Smooth muscle cell (in vitro differentiated cells): ENCODE data around the gene ELP5. TPM values are rescaled to one million over a fixed set of nuclear protein-coding genes. Genes with fewer than 3 reads are reported as not detected.

ENCODE experiments used
- DNase-seq: peaks from one replicate; lab custom pipeline; 2025; ENCODE audit not compliant: unreplicated experiment; lab: John Stamatoyannopoulos, UW
- H2AFZ ChIP-seq: fragments of 200-600 bp; sonication (generic); 2 replicates; pipeline ENCODE4 v1.6.0; 2016; ENCODE audit warnings: antibody characterized with exemption, low read depth, mild to moderate bottlenecking
- H3F3A ChIP-seq: fragments of 200-600 bp; sonication (generic); 2 replicates; pipeline ENCODE4 v1.6.0; 2017; ENCODE audit warnings: antibody characterized with exemption, low read depth
- H3K27ac ChIP-seq: fragments of 200-600 bp; sonication (generic); 2 replicates; pipeline ENCODE4 v1.5.1; 2016; ENCODE audit warnings: low read depth, mild to moderate bottlenecking
- H3K27me3 ChIP-seq: fragments of 200-600 bp; sonication (generic); 2 replicates; pipeline ENCODE4 v1.6.1; 2016; ENCODE audit warnings: low read depth, mild to moderate bottlenecking
- H3K36me3 ChIP-seq: fragments of 200-600 bp; sonication (generic); 2 replicates; pipeline ENCODE4 v1.5.1; 2016; ENCODE audit warnings: low read depth
- H3K4me1 ChIP-seq: fragments of 200-600 bp; sonication (generic); 2 replicates; pipeline ENCODE4 v1.5.1; 2016; ENCODE audit warnings: low read depth
- H3K4me2 ChIP-seq: fragments of 200-600 bp; sonication (generic); 2 replicates; pipeline ENCODE4 v1.6.0; 2016; ENCODE audit warnings: mild to moderate bottlenecking
- H3K4me3 ChIP-seq: fragments of 200-600 bp; sonication (generic); 2 replicates; pipeline ENCODE4 v1.5.1; 2016; ENCODE audit warnings: mild to moderate bottlenecking
- H3K79me2 ChIP-seq: fragments of 200-600 bp; sonication (generic); 2 replicates; pipeline ENCODE4 v1.6.0; 2016; ENCODE audit warnings: low read depth, mild to moderate bottlenecking
- H3K9ac ChIP-seq: fragments of 200-600 bp; sonication (generic); 2 replicates; pipeline ENCODE4 v1.6.0; 2016; ENCODE audit warnings: low read depth
- H3K9me3 ChIP-seq: fragments of 200-600 bp; sonication (generic); replicated peaks from 2 replicates; pipeline ENCODE4 v1.5.1; 2016; ENCODE audit warnings: low read depth
- H4K20me1 ChIP-seq: fragments of 200-600 bp; sonication (generic); 2 replicates; pipeline ENCODE4 v1.6.0; 2016; ENCODE audit warnings: low read depth
- WGBS: methylation state at CpG from one replicate; pipeline ENCODE4 v1.1.7; 2016; ENCODE audit warnings: low lambda C conversion rate; 5-methylcytosine and 5-hydroxymethylcytosine counted together
- polyA plus RNA-seq: library from polyadenylated mRNA; unstranded; fragments of >200 nt; fragmentation: Nextera tagmentation; extraction: Ambion mirVana; gene quantifications from 2 replicates; pipeline ENCODE4 v1.2.1, GENCODE V29; 2016
- total RNA-seq: library from RNA; depleted of rRNA; stranded (reverse); fragments of >200 nt; gene quantifications from 2 replicates; pipeline ENCODE4 v1.2.3, GENCODE V29; 2014
- TF ChIP-seq, protein P1 (sequence below): fragments of 200-600 bp; sonication (generic); IDR thresholded peaks from 2 replicates; pipeline ENCODE4 v1.5.1; 2017; ENCODE audit warnings: borderline replicate concordance, mild to moderate bottlenecking, antibody characterized with exemption; ENCODE audit not compliant: insufficient read depth, poor library complexity, severe bottlenecking

ELP5 gene
- total and polyA plus RNA-seq, 2 experiments from 2014 or later = 18.7 to 42.4 TPM

DNA sequence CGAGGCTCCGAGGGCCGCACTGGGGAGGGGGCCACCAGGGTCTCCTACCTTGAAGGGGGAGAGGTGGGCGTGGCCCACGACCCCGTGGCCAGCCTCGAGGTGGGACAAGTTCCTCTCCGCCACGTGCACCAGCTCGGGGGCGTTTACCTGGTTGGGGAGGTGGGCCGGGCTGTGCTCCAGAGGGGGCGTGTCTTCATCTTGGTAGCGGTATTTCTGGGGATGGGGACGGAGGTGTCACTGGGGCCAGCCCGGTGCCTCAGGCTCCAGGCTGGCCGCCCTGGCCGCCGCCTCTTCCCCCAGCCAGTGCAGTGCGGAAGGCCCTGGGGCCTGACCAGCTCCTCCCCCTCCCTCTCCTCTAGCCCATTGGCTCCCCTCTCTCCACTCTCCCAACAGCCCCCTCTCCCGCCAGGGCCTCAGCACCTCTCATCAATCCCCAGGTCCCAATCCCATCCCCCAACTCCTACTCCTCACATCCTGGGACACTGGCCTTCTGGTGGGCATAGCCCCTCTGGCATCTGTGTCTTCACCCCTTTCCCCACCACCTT lies 43.9 kb upstream of the ELP5 start:
- Histone ChIP-seq H2AFZ (no peak overlapping the region), H3K9ac (no peak overlapping the region), H4K20me1 (peaks cover 77% of the 10 kb centered on the region), H3K4me2 (no peak overlapping the region), H3K36me3 (no peaks in the 10 kb centered on the region), H3K27me3 (no peaks in the 10 kb centered on the region), H3K79me2 (peaks cover 53% of the 10 kb centered on the region), H3K4me3 (no peak overlapping the region), H3F3A (peaks cover 3% of the 10 kb centered on the region), H3K9me3 (no peaks in the 10 kb centered on the region), H3K27ac (peak overlapping the region; percentile 15), H3K4me1 (peaks cover 43% of the 10 kb centered on the region)
- DNase-seq = no peak
- TF ChIP-seq, protein P1, sequence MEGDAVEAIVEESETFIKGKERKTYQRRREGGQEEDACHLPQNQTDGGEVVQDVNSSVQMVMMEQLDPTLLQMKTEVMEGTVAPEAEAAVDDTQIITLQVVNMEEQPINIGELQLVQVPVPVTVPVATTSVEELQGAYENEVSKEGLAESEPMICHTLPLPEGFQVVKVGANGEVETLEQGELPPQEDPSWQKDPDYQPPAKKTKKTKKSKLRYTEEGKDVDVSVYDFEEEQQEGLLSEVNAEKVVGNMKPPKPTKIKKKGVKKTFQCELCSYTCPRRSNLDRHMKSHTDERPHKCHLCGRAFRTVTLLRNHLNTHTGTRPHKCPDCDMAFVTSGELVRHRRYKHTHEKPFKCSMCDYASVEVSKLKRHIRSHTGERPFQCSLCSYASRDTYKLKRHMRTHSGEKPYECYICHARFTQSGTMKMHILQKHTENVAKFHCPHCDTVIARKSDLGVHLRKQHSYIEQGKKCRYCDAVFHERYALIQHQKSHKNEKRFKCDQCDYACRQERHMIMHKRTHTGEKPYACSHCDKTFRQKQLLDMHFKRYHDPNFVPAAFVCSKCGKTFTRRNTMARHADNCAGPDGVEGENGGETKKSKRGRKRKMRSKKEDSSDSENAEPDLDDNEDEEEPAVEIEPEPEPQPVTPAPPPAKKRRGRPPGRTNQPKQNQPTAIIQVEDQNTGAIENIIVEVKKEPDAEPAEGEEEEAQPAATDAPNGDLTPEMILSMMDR = no peak
- WGBS = 40% methylated on average over 8 of the region's 21 CpGs

DNA sequence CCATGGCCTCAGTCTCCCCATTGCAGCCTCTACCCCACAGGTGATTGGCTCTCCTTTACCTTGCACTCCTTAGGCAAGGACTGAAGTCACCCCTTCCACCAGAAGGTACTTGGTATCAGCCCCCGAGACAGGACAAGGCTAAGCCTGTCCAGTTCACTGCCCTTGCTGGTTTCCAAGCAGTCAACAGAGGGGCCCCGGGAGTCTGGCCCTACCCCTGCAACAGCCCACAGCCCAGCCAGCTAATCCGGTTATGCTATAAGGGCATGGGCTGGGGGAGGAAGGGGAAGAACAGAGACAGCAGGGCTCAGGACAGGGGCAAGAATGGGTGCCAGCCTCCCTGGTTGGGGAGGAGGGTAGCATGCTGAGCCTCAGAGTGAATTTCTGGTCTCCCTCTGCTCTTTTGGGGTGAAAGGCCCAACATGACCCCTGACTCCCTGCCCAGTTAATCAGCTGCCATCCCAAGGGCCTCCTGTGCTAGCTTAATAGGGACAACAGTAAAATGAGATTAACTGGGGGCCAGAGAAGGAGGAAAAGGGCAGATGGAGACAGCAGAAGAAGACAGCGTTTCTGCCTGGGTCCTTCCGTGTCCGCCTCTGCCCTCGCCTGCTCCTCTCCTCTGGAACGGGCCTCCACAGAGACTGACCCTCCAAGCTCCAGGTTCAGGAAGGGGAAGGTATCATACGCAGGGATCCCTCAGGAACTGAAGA lies 43.1 kb upstream of the ELP5 start:
- DNase-seq = no peak
- Histone ChIP-seq H3K79me2 (peaks cover 61% of the 10 kb centered on the region), H3K27ac (peak overlapping the region; percentile 15), H3K4me2 (no peak overlapping the region), H2AFZ (no peak overlapping the region), H3K27me3 (no peaks in the 10 kb centered on the region), H4K20me1 (peaks cover 82% of the 10 kb centered on the region), H3K9me3 (no peaks in the 10 kb centered on the region), H3F3A (peaks cover 3% of the 10 kb centered on the region), H3K36me3 (no peaks in the 10 kb centered on the region), H3K9ac (no peak overlapping the region), H3K4me1 (peaks cover 47% of the 10 kb centered on the region), H3K4me3 (no peak overlapping the region)
- 52% methylated on average over 9 of the region's 9 CpGs for WGBS
- TF ChIP-seq, protein P1 = no peak

DNA sequence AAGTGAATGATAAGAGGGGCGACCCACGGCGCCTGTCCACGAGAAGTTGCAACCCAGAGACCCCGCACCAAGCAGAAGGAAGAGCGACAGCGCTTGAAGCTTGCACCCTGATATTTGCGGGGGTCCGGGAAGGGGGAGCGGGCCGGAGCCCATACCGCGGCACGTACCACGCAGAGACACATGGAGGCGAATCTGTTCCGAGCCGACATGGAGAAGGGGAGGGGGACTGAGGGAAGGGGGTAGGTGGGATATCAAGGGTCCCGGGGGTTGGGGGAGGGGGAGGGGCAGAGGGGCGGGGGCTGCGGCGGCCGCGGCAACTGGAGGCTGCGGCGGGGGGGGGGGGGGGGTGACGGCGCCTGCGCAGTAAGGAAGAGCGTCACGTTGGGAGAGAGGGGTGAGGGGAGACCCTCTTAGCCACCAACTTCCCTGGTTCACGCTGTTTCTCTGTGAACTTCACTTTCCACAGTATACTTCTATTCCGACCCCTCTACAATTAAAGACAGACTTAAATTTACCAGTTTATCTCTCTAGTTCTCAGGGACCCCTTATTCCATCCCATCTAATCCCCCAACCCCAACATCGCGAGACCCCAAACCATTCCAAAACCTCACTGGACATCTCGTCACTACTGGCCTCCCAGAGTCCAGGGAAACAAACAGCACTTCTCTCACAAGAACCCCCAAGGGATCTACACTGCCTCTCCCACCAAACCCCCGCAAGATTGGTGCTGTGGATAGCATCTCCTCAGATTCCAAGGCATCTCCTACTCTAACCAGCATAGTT lies 40.3 kb upstream of the ELP5 start:
- TF ChIP-seq, protein P1 = no peak
- DNase-seq = no peak
- WGBS = 38% methylated on average over 11 of the region's 37 CpGs
- Histone ChIP-seq H4K20me1 (peaks cover 93% of the 10 kb centered on the region), H3F3A (peaks cover 14% of the 10 kb centered on the region), H3K36me3 (no peaks in the 10 kb centered on the region), H3K9ac (no peak overlapping the region), H3K27me3 (no peaks in the 10 kb centered on the region), H3K4me2 (peak overlapping the region; percentile 68), H3K9me3 (no peaks in the 10 kb centered on the region), H3K27ac (no peak overlapping the region), H3K79me2 (peaks cover 64% of the 10 kb centered on the region), H3K4me3 (no peak overlapping the region), H2AFZ (no peak overlapping the region), H3K4me1 (peaks cover 50% of the 10 kb centered on the region)
